ENCODE results near the gene ADGRG3.

- TF ChIP-seq CTCF (conservative IDR thresholded peaks at IDR 0.05) = no peak
- TF ChIP-seq ZFX (IDR thresholded peaks at IDR 0.05) = no peak
These were observed 4.3 kb downstream of the ADGRG3 start for GRCh38 chr16:57672416-57672815.
